ENCODE results near the gene CFAP107. TPM values are rescaled to one million over a fixed set of nuclear protein-coding genes. Genes with fewer than 3 reads are reported as not detected.

The CFAP107 gene
- total RNA-seq, 1 donor from 2014 or later = not detected

- H3K4me3 ChIP-seq = no peak overlapping the region
- DNase-seq (ENCODE audit: low spot score in 2 of 2) = no peak
- no peaks in the 10 kb centered on the region for H3K9me3 ChIP-seq
- no peaks in the 10 kb centered on the region for H3K36me3 ChIP-seq
- TF ChIP-seq CTCF (IDR thresholded peaks at IDR 0.05) = no peak
- H3K27ac ChIP-seq = no peak overlapping the region
- no peaks in the 10 kb centered on the region for H3K27me3 ChIP-seq
- no peaks in the 10 kb centered on the region for H3K4me1 ChIP-seq
- intact Hi-C loops (cut with DNase I) = no loop called here
Observed at GRCh38 chr1:12763479-12763878, 17.5 kb downstream of the CFAP107 start.

GRCh38 chr1:12764016-12764415 is 18.0 kb downstream of the CFAP107 start:
- H3K4me1 ChIP-seq = no peaks in the 10 kb centered on the region
- no peak overlapping the region for H3K4me3 ChIP-seq
- H3K27ac ChIP-seq = no peak overlapping the region
- no peak for TF ChIP-seq CTCF (IDR thresholded peaks at IDR 0.05)
- H3K9me3 ChIP-seq = no peaks in the 10 kb centered on the region
- no peak for DNase-seq (ENCODE audit: low spot score in 2 of 2)
- H3K27me3 ChIP-seq = no peaks in the 10 kb centered on the region
- no peaks in the 10 kb centered on the region for H3K36me3 ChIP-seq
- intact Hi-C loops (cut with DNase I) = no loop called here

- no peak for TF ChIP-seq CTCF (IDR thresholded peaks at IDR 0.05)
- no peak for DNase-seq (ENCODE audit: low spot score in 2 of 2)
- H3K4me3 ChIP-seq = no peak overlapping the region
- H3K27me3 ChIP-seq = no peaks in the 10 kb centered on the region
- intact Hi-C loops (cut with DNase I) = no loop called here
- no peaks in the 10 kb centered on the region for H3K36me3 ChIP-seq
- H3K4me1 ChIP-seq = no peaks in the 10 kb centered on the region
- H3K9me3 ChIP-seq = no peaks in the 10 kb centered on the region
- no peak overlapping the region for H3K27ac ChIP-seq
Observed at GRCh38 chr1:12769031-12769430, 23.0 kb downstream of the CFAP107 start.

GRCh38 chr1:12769976-12770505 is 24.0 kb downstream of the CFAP107 start:
- no peak overlapping the region for H3K4me3 ChIP-seq
- no peaks in the 10 kb centered on the region for H3K36me3 ChIP-seq
- H3K27me3 ChIP-seq = no peaks in the 10 kb centered on the region
- intact Hi-C loops (cut with DNase I) = no loop called here
- no peaks in the 10 kb centered on the region for H3K9me3 ChIP-seq
- no peak for DNase-seq (ENCODE audit: low spot score in 2 of 2)
- no peak overlapping the region for H3K27ac ChIP-seq
- no peaks in the 10 kb centered on the region for H3K4me1 ChIP-seq
- no peak for TF ChIP-seq CTCF (IDR thresholded peaks at IDR 0.05)

GRCh38 chr1:12770620-12771019 is 24.6 kb downstream of the CFAP107 start:
- Histone ChIP-seq H3K27ac (no peak overlapping the region), H3K27me3 (no peaks in the 10 kb centered on the region), H3K9me3 (no peaks in the 10 kb centered on the region), H3K36me3 (no peaks in the 10 kb centered on the region), H3K4me3 (no peak overlapping the region), H3K4me1 (no peaks in the 10 kb centered on the region)
- TF ChIP-seq CTCF (IDR thresholded peaks at IDR 0.05) = no peak
- DNase-seq (ENCODE audit: low spot score in 2 of 2) = no peak
- intact Hi-C loops (cut with DNase I) = no loop called here

GRCh38 chr1:12771186-12771585 is 25.2 kb downstream of the CFAP107 start:
- Histone ChIP-seq H3K27ac (no peak overlapping the region), H3K4me1 (no peaks in the 10 kb centered on the region), H3K9me3 (no peaks in the 10 kb centered on the region), H3K4me3 (no peak overlapping the region), H3K36me3 (no peaks in the 10 kb centered on the region), H3K27me3 (no peaks in the 10 kb centered on the region)
- no peak for DNase-seq (ENCODE audit: low spot score in 2 of 2)
- no peak for TF ChIP-seq CTCF (IDR thresholded peaks at IDR 0.05)
- intact Hi-C loops (cut with DNase I) = no loop called here

Measured in ascending aorta (tissue), 2 donors.